ENCODE measurements around the gene CELA2B.
"Not testable (repeated sequence)": the region's sequence is repeated elsewhere in the genome, so short reads cannot be mapped to it uniquely, and the experiment has no call there.

CELA2B gene

GRCh38 chr1:15509586-15509985 is 33.7 kb downstream of the CELA2B start:
- H3K4me1 ChIP-seq (ENCODE audit: insufficient read depth, low read length), result peaks cover 9% of the 10 kb centered on the region; the same call in 1 of the 2 replicates
- H3K9me3 ChIP-seq (ENCODE audit: control insufficient read depth, insufficient read depth, low read length), result no peaks in the 10 kb centered on the region
- H3K9ac ChIP-seq (ENCODE audit: low read depth, low read length), result no peak overlapping the region
- no peaks in the 10 kb centered on the region for H3K36me3 ChIP-seq (ENCODE audit: insufficient read depth, low read length)

- H3K4me1 ChIP-seq (ENCODE audit: insufficient read depth, low read length), result peaks cover 9% of the 10 kb centered on the region; the same call in 1 of the 2 replicates
- no peak overlapping the region for H3K9ac ChIP-seq (ENCODE audit: low read depth, low read length)
- H3K9me3 ChIP-seq (ENCODE audit: control insufficient read depth, insufficient read depth, low read length), result no peaks in the 10 kb centered on the region
- no peaks in the 10 kb centered on the region for H3K36me3 ChIP-seq (ENCODE audit: insufficient read depth, low read length)
Observed at GRCh38 chr1:15510611-15511405, 34.9 kb downstream of the CELA2B start.

- Histone ChIP-seq H3K4me1 (ENCODE audit: insufficient read depth, low read length) (peaks cover 5% of the 10 kb centered on the region; the same call in 1 of the 2 replicates), H3K9ac (ENCODE audit: low read depth, low read length) (no peak overlapping the region)
Observed at GRCh38 chr1:15513192-15513591, 37.3 kb downstream of the CELA2B start.

GRCh38 chr1:15513919-15514318 is 38.0 kb downstream of the CELA2B start:
- Histone ChIP-seq H3K9me3 (ENCODE audit: control insufficient read depth, insufficient read depth, low read length) (no peaks in the 10 kb centered on the region), H3K36me3 (ENCODE audit: insufficient read depth, low read length) (no peaks in the 10 kb centered on the region), H3K9ac (ENCODE audit: low read depth, low read length) (no peak overlapping the region), H3K4me1 (ENCODE audit: insufficient read depth, low read length) (peaks cover 5% of the 10 kb centered on the region; the same call in 1 of the 2 replicates)

More at GRCh38 chr1:15513192-15513591, 37.3 kb downstream of the CELA2B start:
- no peaks in the 10 kb centered on the region for H3K36me3 ChIP-seq (ENCODE audit: insufficient read depth, low read length)
- no peaks in the 10 kb centered on the region for H3K9me3 ChIP-seq (ENCODE audit: control insufficient read depth, insufficient read depth, low read length)

- not testable (repeated sequence) for H3K36me3 ChIP-seq (ENCODE audit: insufficient read depth, low read length)
Observed at GRCh38 chr1:15514557-15514956, 38.7 kb downstream of the CELA2B start.

GRCh38 chr1:15515022-15515663 is 39.2 kb downstream of the CELA2B start:
- Histone ChIP-seq H3K9ac (ENCODE audit: low read depth, low read length) (no peak overlapping the region), H3K9me3 (ENCODE audit: control insufficient read depth, insufficient read depth, low read length) (no peaks in the 10 kb centered on the region), H3K36me3 (ENCODE audit: insufficient read depth, low read length) (no peaks in the 10 kb centered on the region), H3K4me1 (ENCODE audit: insufficient read depth, low read length) (no peaks in the 10 kb centered on the region)

More at GRCh38 chr1:15514557-15514956, 38.7 kb downstream of the CELA2B start:
- not testable (repeated sequence) for H3K9ac ChIP-seq (ENCODE audit: low read depth, low read length); H3K9me3 ChIP-seq (ENCODE audit: control insufficient read depth, insufficient read depth, low read length); H3K4me1 ChIP-seq (ENCODE audit: insufficient read depth, low read length)

- Histone ChIP-seq H3K36me3 (ENCODE audit: insufficient read depth, low read length) (no peaks in the 10 kb centered on the region), H3K4me1 (ENCODE audit: insufficient read depth, low read length) (no peaks in the 10 kb centered on the region), H3K9me3 (ENCODE audit: control insufficient read depth, insufficient read depth, low read length) (no peaks in the 10 kb centered on the region), H3K9ac (ENCODE audit: low read depth, low read length) (no peak overlapping the region)
Observed at GRCh38 chr1:15519625-15520024, 43.7 kb downstream of the CELA2B start.

GRCh38 chr1:15521206-15521906 is 45.5 kb downstream of the CELA2B start:
- H3K4me1 ChIP-seq (ENCODE audit: insufficient read depth, low read length); H3K9me3 ChIP-seq (ENCODE audit: control insufficient read depth, insufficient read depth, low read length); H3K9ac ChIP-seq (ENCODE audit: low read depth, low read length); H3K36me3 ChIP-seq (ENCODE audit: insufficient read depth, low read length): not testable (repeated sequence)

GRCh38 chr1:15522551-15522950 is 46.6 kb downstream of the CELA2B start:
- no peaks in the 10 kb centered on the region for H3K36me3 ChIP-seq (ENCODE audit: insufficient read depth, low read length)
- H3K9ac ChIP-seq (ENCODE audit: low read depth, low read length), result no peak overlapping the region
- no peaks in the 10 kb centered on the region for H3K9me3 ChIP-seq (ENCODE audit: control insufficient read depth, insufficient read depth, low read length)
- no peaks in the 10 kb centered on the region for H3K4me1 ChIP-seq (ENCODE audit: insufficient read depth, low read length)

- H3K9me3 ChIP-seq (ENCODE audit: control insufficient read depth, insufficient read depth, low read length), result no peaks in the 10 kb centered on the region
- no peaks in the 10 kb centered on the region for H3K4me1 ChIP-seq (ENCODE audit: insufficient read depth, low read length)
- no peaks in the 10 kb centered on the region for H3K36me3 ChIP-seq (ENCODE audit: insufficient read depth, low read length)
- H3K9ac ChIP-seq (ENCODE audit: low read depth, low read length), result peak overlapping the region; percentile 72
Observed at GRCh38 chr1:15523104-15524020, 47.5 kb downstream of the CELA2B start.

GRCh38 chr1:15524021-15524282 is 48.0 kb downstream of the CELA2B start, which contains the start of gene CASP9:
CASP9 (minus strand) TSS chr1:15524215; CDS start chr1:15524200, 15 bp downstream.
- no peaks in the 10 kb centered on the region for H3K36me3 ChIP-seq (ENCODE audit: insufficient read depth, low read length)
- no peaks in the 10 kb centered on the region for H3K9me3 ChIP-seq (ENCODE audit: control insufficient read depth, insufficient read depth, low read length)
- peak within 1 kb of the TSS; percentile 93 for H3K9ac ChIP-seq (ENCODE audit: low read depth, low read length)
- H3K4me1 ChIP-seq (ENCODE audit: insufficient read depth, low read length), result no peaks in the 10 kb centered on the region

- no peaks in the 10 kb centered on the region for H3K36me3 ChIP-seq (ENCODE audit: insufficient read depth, low read length)
- H3K4me1 ChIP-seq (ENCODE audit: insufficient read depth, low read length), result no peaks in the 10 kb centered on the region
- peak overlapping the region; percentile 93 for H3K9ac ChIP-seq (ENCODE audit: low read depth, low read length)
Observed at GRCh38 chr1:15524283-15525049, 48.6 kb downstream of the CELA2B start.

More at GRCh38 chr1:15524283-15525049, 48.6 kb downstream of the CELA2B start:
- H3K9me3 ChIP-seq (ENCODE audit: control insufficient read depth, insufficient read depth, low read length), result no peaks in the 10 kb centered on the region

Measured in ES-I3 (cell line).